Measurements from ENCODE around the gene HECTD4. TPM values are rescaled to one million over a fixed set of nuclear protein-coding genes. Genes with fewer than 3 reads are reported as not detected.

Gene HECTD4
- total RNA-seq, 4 donors from 2014 or later: 28.2 to 54.4 (median 33.7) TPM

GRCh38 chr12:112330706-112331105, 51.5 kb downstream of the HECTD4 start:
- TF ChIP-seq CTCF (IDR thresholded peaks at IDR 0.05; ENCODE audit: low read depth): no peak

- no peak for TF ChIP-seq CTCF (IDR thresholded peaks at IDR 0.05; ENCODE audit: low read depth)
Observed at GRCh38 chr12:112328456-112329124, 53.6 kb downstream of the HECTD4 start.

- no peak for TF ChIP-seq CTCF (IDR thresholded peaks at IDR 0.05; ENCODE audit: low read depth)
Observed at GRCh38 chr12:112327209-112327938, 54.9 kb downstream of the HECTD4 start.

- no peak for TF ChIP-seq CTCF (IDR thresholded peaks at IDR 0.05; ENCODE audit: low read depth)
Observed at GRCh38 chr12:112325622-112326207, 56.5 kb downstream of the HECTD4 start.

- no peak for TF ChIP-seq CTCF (IDR thresholded peaks at IDR 0.05; ENCODE audit: low read depth)
Observed at GRCh38 chr12:112325157-112325556, 57.1 kb downstream of the HECTD4 start.

GRCh38 chr12:112322882-112323547, 59.2 kb downstream of the HECTD4 start:
- no peak for TF ChIP-seq CTCF (IDR thresholded peaks at IDR 0.05; ENCODE audit: low read depth)

GRCh38 chr12:112322441-112322840, 59.8 kb downstream of the HECTD4 start:
- no peak for TF ChIP-seq CTCF (IDR thresholded peaks at IDR 0.05; ENCODE audit: low read depth)
